Subcutaneous preadipocyte (primary cell): ENCODE data around the gene NXNL1. TPM values are rescaled to one million over a fixed set of nuclear protein-coding genes. Genes with fewer than 3 reads are reported as not detected.

Source experiments
- total RNA-seq: library from RNA; depleted of rRNA; stranded (reverse); fragments of >200 nt; gene quantifications from 2 replicates; pipeline ENCODE4 v1.2.3, GENCODE V29; 2012

Gene NXNL1, protein sequence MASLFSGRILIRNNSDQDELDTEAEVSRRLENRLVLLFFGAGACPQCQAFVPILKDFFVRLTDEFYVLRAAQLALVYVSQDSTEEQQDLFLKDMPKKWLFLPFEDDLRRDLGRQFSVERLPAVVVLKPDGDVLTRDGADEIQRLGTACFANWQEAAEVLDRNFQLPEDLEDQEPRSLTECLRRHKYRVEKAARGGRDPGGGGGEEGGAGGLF
- total RNA-seq, result not detected in 2 replicates

DNA sequence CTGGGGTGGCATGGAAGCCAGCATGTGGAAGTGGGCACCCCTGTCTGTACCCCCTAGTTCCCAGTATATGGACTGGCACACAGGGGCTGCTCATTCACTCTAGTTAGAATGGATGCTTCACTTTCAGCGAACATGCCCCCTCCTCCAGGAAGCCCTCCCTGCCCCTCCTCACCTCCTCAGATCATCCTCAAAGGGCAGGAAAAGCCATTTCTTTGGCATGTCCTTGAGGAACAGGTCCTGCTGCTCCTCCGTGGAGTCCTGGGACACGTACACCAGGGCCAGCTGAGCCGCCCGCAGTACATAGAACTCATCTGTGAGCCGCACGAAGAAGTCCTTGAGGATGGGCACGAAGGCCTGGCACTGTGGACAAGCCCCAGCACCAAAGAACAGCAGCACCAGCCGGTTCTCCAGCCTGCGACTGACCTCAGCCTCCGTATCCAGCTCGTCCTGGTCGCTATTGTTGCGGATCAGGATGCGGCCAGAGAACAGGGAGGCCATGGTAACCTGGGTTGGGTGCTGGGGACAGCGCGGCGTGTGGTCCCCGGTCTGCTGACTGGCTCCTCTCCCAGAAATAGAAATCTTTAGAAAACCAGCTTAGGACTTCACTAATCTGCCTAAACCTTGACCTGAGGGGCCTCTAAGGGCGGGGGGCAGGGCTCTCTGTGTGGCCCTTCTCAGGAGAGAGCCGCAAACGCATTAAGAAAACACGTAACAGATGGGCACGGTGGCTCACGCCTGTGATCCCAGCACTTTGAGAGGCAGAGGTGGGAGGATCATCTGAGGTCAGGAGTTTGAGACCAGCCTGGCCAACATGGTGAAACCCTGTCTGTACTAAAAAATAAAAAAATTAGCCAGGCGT is at the start of gene NXNL1:
Gene NXNL1 (minus strand): TSS at position 555 of the 859 bp plus-strand sequence. CDS start 57 bp downstream, at position 498.

DNA sequence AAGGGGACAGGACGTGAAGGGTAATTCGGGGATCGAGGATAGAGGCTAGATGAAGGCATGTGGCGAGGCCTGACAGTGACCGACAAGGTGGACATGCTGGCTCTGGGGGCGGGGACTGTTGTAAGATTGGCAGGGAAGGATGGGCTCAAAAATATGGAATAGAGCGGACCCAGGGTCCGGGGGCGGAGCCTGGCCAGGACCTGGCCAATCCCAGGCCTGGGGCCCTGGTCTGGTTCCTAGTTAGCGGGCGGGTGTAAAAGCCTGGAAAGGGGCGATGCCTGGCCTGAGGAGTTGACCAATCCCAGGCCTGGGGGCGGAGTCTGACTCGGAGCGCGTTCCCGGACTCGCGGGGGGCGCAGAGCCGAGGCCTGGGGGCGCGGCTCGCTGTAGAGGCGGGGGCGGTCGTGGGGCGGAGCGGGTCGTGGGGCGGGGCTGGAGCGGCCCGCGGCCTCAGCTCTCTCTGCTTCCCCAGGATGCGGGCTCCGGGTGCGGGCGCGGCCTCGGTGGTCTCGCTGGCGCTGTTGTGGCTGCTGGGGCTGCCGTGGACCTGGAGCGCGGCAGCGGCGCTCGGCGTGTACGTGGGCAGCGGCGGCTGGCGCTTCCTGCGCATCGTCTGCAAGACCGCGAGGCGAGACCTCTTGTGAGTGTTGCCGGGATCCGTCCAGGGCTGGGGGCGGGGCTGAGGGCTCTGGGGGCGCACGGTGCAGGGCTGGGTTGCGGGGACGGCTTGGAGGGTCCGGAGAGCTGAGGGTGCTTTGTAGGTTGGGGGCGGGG is 9.5 kb upstream of the NXNL1 start, which contains the start of gene SLC27A1:
Gene SLC27A1 (plus strand): TSS at position 457 of the 774 bp plus-strand sequence. CDS start 17 bp downstream, at position 474.

DNA sequence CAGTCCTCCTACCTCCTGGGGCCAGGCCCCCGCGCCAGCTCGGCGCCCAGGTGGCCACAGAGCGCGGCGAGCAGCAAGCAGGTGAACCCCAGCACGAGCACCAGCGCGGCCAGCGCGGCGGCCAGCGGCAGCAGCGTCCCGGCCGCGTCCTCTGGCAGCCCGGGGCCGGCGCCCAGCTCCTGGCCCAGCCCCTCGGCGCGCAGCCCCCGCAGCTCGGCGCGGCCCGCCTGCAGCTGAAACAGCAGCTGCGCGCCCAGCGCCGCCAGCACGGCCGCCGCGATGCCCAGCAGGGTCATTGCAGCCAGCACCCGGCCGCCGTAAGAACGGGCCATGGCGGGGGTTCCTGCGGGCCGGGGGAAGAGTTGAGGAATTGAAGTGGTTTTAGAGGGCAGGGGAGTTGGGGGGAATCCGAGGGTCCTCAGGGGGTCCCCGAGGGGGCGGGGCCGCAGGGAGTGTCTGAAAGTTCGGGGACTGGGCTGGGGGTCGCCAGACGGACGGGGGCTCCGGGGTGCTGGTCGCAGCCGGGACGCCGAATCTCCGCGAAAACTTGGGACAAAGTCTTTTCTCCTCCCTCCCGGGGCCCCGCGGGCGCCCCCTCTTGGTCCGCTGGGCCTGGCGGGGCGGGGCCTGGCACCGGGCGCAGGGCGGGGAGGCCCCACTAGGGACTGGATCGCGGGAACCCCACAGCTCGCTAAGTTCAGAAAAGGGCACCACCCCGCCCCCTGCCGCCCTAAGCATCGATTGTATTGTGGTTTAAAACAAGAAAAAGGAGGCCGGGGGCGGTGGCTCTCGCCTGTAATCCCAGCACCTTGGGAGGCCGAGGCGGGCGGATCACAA is 12.4 kb downstream of the NXNL1 start, which contains the start of gene TMEM221:
Gene TMEM221 (minus strand): TSS at position 538 of the 837 bp plus-strand sequence. CDS start 206 bp downstream, at position 332.

DNA sequence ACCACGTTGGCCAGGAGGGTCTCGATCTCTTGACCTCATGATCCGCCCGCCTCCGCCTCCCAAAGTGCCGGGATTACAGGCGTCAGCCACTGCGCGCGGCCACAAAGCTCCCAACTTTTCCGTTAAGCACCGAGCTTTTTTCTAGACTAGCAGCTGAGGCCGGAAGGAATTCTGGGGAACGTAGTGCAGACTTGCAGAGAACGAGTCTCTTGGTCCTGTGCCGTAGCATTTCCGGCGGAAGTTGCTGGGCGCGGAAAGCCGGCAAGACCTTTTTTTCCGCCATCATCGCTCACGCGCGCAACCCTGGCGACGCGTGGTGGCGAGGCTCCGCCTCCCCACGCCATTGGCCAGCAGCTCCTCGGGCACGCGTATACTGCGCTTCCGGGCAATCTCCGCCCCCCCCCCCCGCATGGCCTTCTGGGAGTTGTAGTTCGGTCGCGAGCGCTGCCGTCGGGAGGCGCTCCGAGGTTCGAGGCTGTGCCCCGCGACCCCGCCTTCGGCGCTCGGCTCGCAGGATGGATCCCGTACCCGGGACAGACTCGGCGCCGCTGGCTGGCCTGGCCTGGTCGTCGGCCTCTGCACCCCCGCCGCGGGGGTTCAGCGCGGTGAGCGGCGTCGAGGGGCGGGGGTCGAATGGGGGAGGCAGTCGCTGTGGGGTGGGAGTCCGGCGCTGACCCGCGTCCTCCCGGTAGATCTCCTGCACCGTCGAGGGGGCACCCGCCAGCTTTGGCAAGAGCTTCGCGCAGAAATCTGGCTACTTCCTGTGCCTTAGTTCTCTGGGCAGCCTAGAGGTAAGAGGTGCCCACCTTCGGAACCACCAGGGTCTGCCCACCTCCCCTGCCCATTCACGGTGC is 40.9 kb downstream of the NXNL1 start, which contains the start of gene MVB12A:
Gene MVB12A (plus strand): TSS at position 427 of the 854 bp plus-strand sequence. CDS start 89 bp downstream, at position 516.

Other genes with a start within 250 kb of the NXNL1 start
- 16.2 and 22.8 TPM in 2 replicates for gene USE1, start 245.6 kb downstream of the NXNL1 start, total RNA-seq
- 2.5 and 2.9 TPM in 2 replicates for gene OCEL1, start 234.7 kb downstream of the NXNL1 start, total RNA-seq
- gene NR2F6, start 215.0 kb downstream of the NXNL1 start, total RNA-seq, result 26.8 and 40.1 TPM in 2 replicates
- gene USHBP1, start 196.2 kb downstream of the NXNL1 start, total RNA-seq, result under 0.01 TPM in 1 of 2 replicates, not detected in the other
- 91.7 and 105 TPM in 2 replicates for gene BABAM1, start 193.5 kb downstream of the NXNL1 start, total RNA-seq
- gene ANKLE1, start 179.0 kb downstream of the NXNL1 start, total RNA-seq, result 0.37 and 0.39 TPM in 2 replicates
- 6.6 and 9.0 TPM in 2 replicates for gene ABHD8, start 157.5 kb downstream of the NXNL1 start, total RNA-seq
- 29.1 and 30.9 TPM in 2 replicates for gene MRPL34, start 155.1 kb downstream of the NXNL1 start, total RNA-seq
- gene DDA1, start 151.4 kb downstream of the NXNL1 start, total RNA-seq, result 7.7 and 15.4 TPM in 2 replicates
- 4.8 and 5.1 TPM in 2 replicates for gene ANO8, start 126.1 kb downstream of the NXNL1 start, total RNA-seq
- gene GTPBP3, start 123.4 kb downstream of the NXNL1 start, total RNA-seq, result 10.3 and 18.8 TPM in 2 replicates
- gene PLVAP, start 83.6 kb downstream of the NXNL1 start, total RNA-seq, result not detected in 2 replicates
- gene CCDC194, start 66.7 kb downstream of the NXNL1 start, total RNA-seq, result not detected in 2 replicates
- gene BST2, start 55.3 kb downstream of the NXNL1 start, total RNA-seq, result 0.20 and 1.8 TPM in 2 replicates
- gene MVB12A, start 40.9 kb downstream of the NXNL1 start, total RNA-seq, result 45.7 and 49.2 TPM in 2 replicates
- gene TMEM221, start 12.3 kb downstream of the NXNL1 start, total RNA-seq, result not detected in 2 replicates
- 15.8 and 26.1 TPM in 2 replicates for gene SLC27A1, start 9.6 kb upstream of the NXNL1 start, total RNA-seq
- 49.9 and 60.6 TPM in 2 replicates for gene PGLS, start 50.7 kb upstream of the NXNL1 start, total RNA-seq
- gene COLGALT1, start 94.7 kb upstream of the NXNL1 start, total RNA-seq, result 104 and 126 TPM in 2 replicates
- under 0.01 and 0.39 TPM in 2 replicates for gene UNC13A, start 227.4 kb upstream of the NXNL1 start, total RNA-seq